Heart right ventricle (tissue), 16 donors: ENCODE data around the gene SRMS. TPM values are rescaled to one million over a fixed set of nuclear protein-coding genes. Genes with fewer than 3 reads are reported as not detected.

Experiments used
- ATAC-seq, 8 donors: fragments of 200-7000 bp; cut with Tn5 transposase; one replicate each; pipeline ENCODE4 v1.9.1; 2020; ENCODE audit warnings: mild to moderate bottlenecking in 8 of 8, moderate library complexity in 8 of 8, moderate number of reproducible peaks in 1 of 8
- DNase-seq, 2 donors: peaks; one replicate each; pipeline ENCODE4 v3.0.0-alpha.2; 2020
- H3K27ac ChIP-seq, 10 donors: fragments of 200-600 bp; sonication (generic) in 2 of 10; one replicate each; pipeline versions ENCODE4 v1.5.0 to v1.8.0; 2020 to 2022; ENCODE audit warnings: mild to moderate bottlenecking in 3 of 10
- H3K27me3 ChIP-seq, 7 donors: fragments of 200-600 bp; one replicate each; pipeline ENCODE4 v1.8.0; 2021 to 2022; ENCODE audit warnings: mild to moderate bottlenecking in 2 of 7
- H3K36me3 ChIP-seq, 9 donors: fragments of 200-600 bp; sonication (generic) in 1 of 9; one replicate each; pipeline versions ENCODE4 v1.5.0 to v1.8.0; 2020 to 2022; ENCODE audit warnings: mild to moderate bottlenecking in 2 of 9
- H3K4me1 ChIP-seq, 9 donors: fragments of 200-600 bp; sonication (generic) in 1 of 9; one replicate each; pipeline versions ENCODE4 v1.5.0 to v1.8.0; 2020 to 2022; ENCODE audit warnings: mild to moderate bottlenecking in 4 of 9
- H3K4me3 ChIP-seq, 10 donors: fragments of 200-600 bp; sonication (generic) in 2 of 10; one replicate each; pipeline versions ENCODE4 v1.5.0 to v1.8.0; 2020 to 2022; ENCODE audit warnings: mild to moderate bottlenecking in 7 of 10, moderate library complexity in 2 of 10
- H3K9me3 ChIP-seq, 11 donors: fragments of 200-600 bp in 10 of 11; sonication (generic) in 2 of 11; one replicate each; pipeline versions ENCODE4 v1.5.0 to v1.8.0; 2013 to 2022; ENCODE audit warnings: mild to moderate bottlenecking in 2 of 11, control low read depth in 1 of 11, moderate library complexity in 1 of 11
- WGBS, 2 donors: extraction: QIAGEN DNeasy Blood & Tissue Kit; methylation state at CpG; one replicate each; pipeline ENCODE4 v1.1.7; 2013; ENCODE audit warnings: inconsistent platforms in 1 of 2; 5-methylcytosine and 5-hydroxymethylcytosine counted together
- intact Hi-C, 10 donors: fragments of 100-400 bp; cut with DNase I; formaldehyde crosslinking; loops; one replicate each; pipeline versions ENCODE4 v1.11.1 to v1.14.2; 2022
- polyA plus RNA-seq, 2 donors: library from polyadenylated mRNA; stranded (reverse); fragments of 200-250 nt; gene quantifications; one replicate each; pipeline ENCODE4 v1.2.3, GENCODE V29; 2013
- total RNA-seq, 10 donors: library from RNA; stranded (reverse); fragmentation: NEBNext Ultra II Directional in 3 of 10; extraction: Animal tissue kit (Norgen Biotek cat#: 25700) in 3 of 10; gene quantifications; one replicate each; pipeline versions ENCODE4 v1.2.1 to v1.2.4, GENCODE V29; 2021 to 2023
- TF ChIP-seq, protein P1 (sequence below), 9 donors: fragments of 200-600 bp; sonication (generic) in 2 of 9; IDR thresholded peaks; one replicate each; pipeline versions ENCODE4 v1.5.0 to v1.8.0; 2021 to 2022; ENCODE audit warnings: antibody characterized with exemption in 9 of 9, mild to moderate bottlenecking in 5 of 9, moderate library complexity in 1 of 9
- donor health status: Arrhythmogenic right ventricular cardiomyopathy.
- donor health status: ischemic (EF 13 %, LVEDD 7.1; RV severe dilation, severe dysfunction).
- donor health status: healthy with polysubstance abuse.
- donor health status: DM: no; HTN: yes; CAD: no.
- donor health status: DM: no; HTN: no; CAD: no.
- donor health status: ischemic (EF 25% LVEDD 6.9; RV normal size, moderate dysfunction).
- donor health status: ischemic (EF 25% LVEDD 5.7; RV mildly dilated, moderate dysfunction).
- donor health status: healthy.
- donor health status: DM: yes; HTN: yes; CAD: no.
- donor health status: Ischemic cardiomyopathy.
- donor health status: ischemic (EF 35%, LVEDD 5.7; RV mildly dilated, moderate dysfunction).
- donor health status: nonischemic (EF 11% LVEDD 7.7; RV severe dilation, severe dysfunction).
- donor health status: DM: yes; HTN: yes; CAD: no.
- donor health status: PGD.
- donor health status: ischemic (EF 29% LVEDD 5.4; RV normal size, mild dysfunction).
- donor health status: nonischemic (EF 23%, LVEDD 6.1; RV moderate dilation, normal function).

The SRMS gene
- total and polyA plus RNA-seq, 12 donors = not detected

DNA sequence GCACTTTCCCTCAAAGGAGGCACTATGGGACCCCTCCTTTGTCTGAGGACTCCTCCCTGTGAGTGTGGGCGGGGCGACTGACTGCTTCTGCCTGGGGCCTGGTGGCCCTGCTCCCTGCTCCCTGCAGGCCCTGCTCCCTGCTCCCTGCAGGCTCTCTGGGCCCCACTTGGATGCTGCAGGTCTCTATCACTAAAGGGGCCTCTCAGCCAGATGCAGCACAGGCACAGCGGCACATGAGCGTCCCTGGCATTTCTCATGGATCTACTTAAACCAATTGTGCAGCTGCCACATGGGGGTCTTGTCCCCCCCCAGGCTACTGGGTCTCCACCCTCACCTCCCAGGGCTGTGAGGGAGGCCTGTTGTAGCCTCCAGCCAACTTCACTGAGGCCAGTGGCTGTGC lies 56.5 kb downstream of the SRMS start:
- Histone ChIP-seq H3K4me1 (peaks cover 0 to 22% (median 12%) of the 10 kb centered on the region in 9 donors), H3K9me3 (peaks cover 0 to 3% (median 0%) of the 10 kb centered on the region in 11 donors), H3K4me3 (no peak overlapping the region), H3K36me3 (peaks cover 0 to 72% (median 3%) of the 10 kb centered on the region in 9 donors), H3K27me3 (peaks cover 0 to 39% (median 37%) of the 10 kb centered on the region in 7 donors), H3K27ac (no peak overlapping the region)
- TF ChIP-seq, protein P1, sequence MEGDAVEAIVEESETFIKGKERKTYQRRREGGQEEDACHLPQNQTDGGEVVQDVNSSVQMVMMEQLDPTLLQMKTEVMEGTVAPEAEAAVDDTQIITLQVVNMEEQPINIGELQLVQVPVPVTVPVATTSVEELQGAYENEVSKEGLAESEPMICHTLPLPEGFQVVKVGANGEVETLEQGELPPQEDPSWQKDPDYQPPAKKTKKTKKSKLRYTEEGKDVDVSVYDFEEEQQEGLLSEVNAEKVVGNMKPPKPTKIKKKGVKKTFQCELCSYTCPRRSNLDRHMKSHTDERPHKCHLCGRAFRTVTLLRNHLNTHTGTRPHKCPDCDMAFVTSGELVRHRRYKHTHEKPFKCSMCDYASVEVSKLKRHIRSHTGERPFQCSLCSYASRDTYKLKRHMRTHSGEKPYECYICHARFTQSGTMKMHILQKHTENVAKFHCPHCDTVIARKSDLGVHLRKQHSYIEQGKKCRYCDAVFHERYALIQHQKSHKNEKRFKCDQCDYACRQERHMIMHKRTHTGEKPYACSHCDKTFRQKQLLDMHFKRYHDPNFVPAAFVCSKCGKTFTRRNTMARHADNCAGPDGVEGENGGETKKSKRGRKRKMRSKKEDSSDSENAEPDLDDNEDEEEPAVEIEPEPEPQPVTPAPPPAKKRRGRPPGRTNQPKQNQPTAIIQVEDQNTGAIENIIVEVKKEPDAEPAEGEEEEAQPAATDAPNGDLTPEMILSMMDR (IDR thresholded peaks at IDR 0.05) = no peak
- ATAC-seq (no peak), DNase-seq (no peak)
- WGBS, 2 donors = 66 to 80% methylated on average over 4 of the region's 4 CpGs
- intact Hi-C loops = no loop called here

Other genes starting within 250 kb of the SRMS start
- gene CHRNA4, start 186.4 kb downstream of the SRMS start, total RNA-seq = 1 to 10 TPM in 4 of 10 donors, under 1 TPM in 2, not detected in 4; 0.38 to 1.5 (median 1.1) TPM
- gene CHRNA4, start 186.4 kb downstream of the SRMS start, polyA plus RNA-seq = under 1 TPM; 0.06 to 0.22 TPM
- 1 to 10 TPM in 3 of 10 donors, under 1 TPM in 1, not detected in 6; 0.26 to 3.8 (median 1.9) TPM for gene KCNQ2, start 75.1 kb downstream of the SRMS start, total RNA-seq
- under 1 TPM in 1 of 2 donors, not detected in 1; 0.03 TPM for gene KCNQ2, start 75.1 kb downstream of the SRMS start, polyA plus RNA-seq
- 1,000 to 10,000 TPM; 1,074 to 1,437 (median 1,307) TPM for gene EEF1A2, start 48.7 kb downstream of the SRMS start, total RNA-seq
- gene EEF1A2, start 48.7 kb downstream of the SRMS start, polyA plus RNA-seq = 1,000 to 10,000 TPM in 1 of 2 donors, 100 to 1,000 TPM in 1; 881 to 1,465 TPM
- gene PPDPF, start 27.0 kb downstream of the SRMS start, total RNA-seq = 100 to 1,000 TPM; 186 to 433 (median 269) TPM
- gene PPDPF, start 27.0 kb downstream of the SRMS start, polyA plus RNA-seq = 100 to 1,000 TPM; 261 to 324 TPM
- under 1 TPM in 2 of 10 donors, not detected in 8; 0.06 to 0.28 TPM for gene PTK6, start 10.4 kb downstream of the SRMS start, total RNA-seq
- under 1 TPM in 1 of 2 donors, not detected in 1; 0.03 TPM for gene PTK6, start 10.4 kb downstream of the SRMS start, polyA plus RNA-seq
- gene FNDC11, start 6.4 kb upstream of the SRMS start, total RNA-seq = under 1 TPM in 4 of 10 donors, not detected in 6; 0.09 to 0.23 (median 0.16) TPM
- gene FNDC11, start 6.4 kb upstream of the SRMS start, polyA plus RNA-seq = under 1 TPM; 0.19 to 0.29 TPM
- gene HELZ2, start 26.5 kb upstream of the SRMS start, total RNA-seq = 10 to 100 TPM; 10.8 to 34.3 (median 12.7) TPM
- 10 to 100 TPM in 1 of 2 donors, 1 to 10 TPM in 1; 4.8 to 12.2 TPM for gene HELZ2, start 26.5 kb upstream of the SRMS start, polyA plus RNA-seq
- gene GMEB2, start 79.4 kb upstream of the SRMS start, total RNA-seq = 1 to 10 TPM; 4.9 to 7.5 (median 5.8) TPM
- 1 to 10 TPM; 6.0 to 8.2 TPM for gene GMEB2, start 79.4 kb upstream of the SRMS start, polyA plus RNA-seq
- 1 to 10 TPM; 1.7 to 9.9 (median 3.9) TPM for gene STMN3, start 105.7 kb upstream of the SRMS start, total RNA-seq
- gene STMN3, start 105.7 kb upstream of the SRMS start, polyA plus RNA-seq = 1 to 10 TPM; 9.7 TPM
- 10 to 100 TPM in 5 of 10 donors, 1 to 10 TPM in 5; 6.1 to 14.5 (median 10.3) TPM for gene RTEL1, start 110.6 kb upstream of the SRMS start, total RNA-seq
- gene RTEL1, start 110.6 kb upstream of the SRMS start, polyA plus RNA-seq = 10 to 100 TPM in 1 of 2 donors, 1 to 10 TPM in 1; 5.3 to 18.8 TPM
- 1 to 10 TPM in 4 of 10 donors, under 1 TPM in 6; 0.26 to 5.1 (median 0.57) TPM for gene TNFRSF6B, start 148.9 kb upstream of the SRMS start, total RNA-seq
- gene TNFRSF6B, start 148.9 kb upstream of the SRMS start, polyA plus RNA-seq = 10 to 100 TPM; 11.7 to 12.5 TPM
- 10 to 100 TPM; 34.9 to 51.6 (median 38.8) TPM for gene ARFRP1, start 160.2 kb upstream of the SRMS start, total RNA-seq
- 10 to 100 TPM; 43.2 to 59.1 TPM for gene ARFRP1, start 160.2 kb upstream of the SRMS start, polyA plus RNA-seq
- gene ZGPAT, start 160.3 kb upstream of the SRMS start, total RNA-seq = 10 to 100 TPM; 11.8 to 21.7 (median 14.7) TPM
- 10 to 100 TPM; 26.5 to 44.7 TPM for gene ZGPAT, start 160.3 kb upstream of the SRMS start, polyA plus RNA-seq
- gene LIME1, start 188.9 kb upstream of the SRMS start, total RNA-seq = 1 to 10 TPM in 9 of 10 donors, under 1 TPM in 1; 0.79 to 4.1 (median 2.7) TPM
- 10 to 100 TPM in 1 of 2 donors, 1 to 10 TPM in 1; 4.9 to 15.7 TPM for gene LIME1, start 188.9 kb upstream of the SRMS start, polyA plus RNA-seq
- gene SLC2A4RG, start 192.0 kb upstream of the SRMS start, total RNA-seq = 10 to 100 TPM; 64.4 to 85.3 (median 76.8) TPM
- gene SLC2A4RG, start 192.0 kb upstream of the SRMS start, polyA plus RNA-seq = 100 to 1,000 TPM in 1 of 2 donors, 10 to 100 TPM in 1; 36.3 to 114 TPM